GM19193 (cell line): ENCODE measurements around the gene MMP28.

Source experiments
- POLR2A ChIP-seq: IDR thresholded peaks from 4 replicates; pipeline ENCODE4 v1.6.1; 2011; ENCODE audit not compliant: insufficient read depth, insufficient read length; ENCODE audit errors: extremely low read depth

The MMP28 gene

GRCh38 chr17:35743626-35744328, 51.7 kb downstream of the MMP28 start:
- TF ChIP-seq POLR2A, result no peak

GRCh38 chr17:35742896-35743477, 52.5 kb downstream of the MMP28 start:
- TF ChIP-seq POLR2A, result no peak

- TF ChIP-seq POLR2A, result no peak
These were observed 52.9 kb downstream of the MMP28 start for GRCh38 chr17:35742496-35742895.

GRCh38 chr17:35740997-35741931, 54.2 kb downstream of the MMP28 start:
- TF ChIP-seq POLR2A, result no peak

GRCh38 chr17:35740216-35740615, 55.2 kb downstream of the MMP28 start:
- TF ChIP-seq POLR2A, result no peak

GRCh38 chr17:35738519-35739133, 56.8 kb downstream of the MMP28 start:
- TF ChIP-seq POLR2A, result no peak

- no peak for TF ChIP-seq POLR2A
These were observed 59.2 kb downstream of the MMP28 start for GRCh38 chr17:35736236-35736635.

- TF ChIP-seq POLR2A, result no peak
These were observed 60.2 kb downstream of the MMP28 start for GRCh38 chr17:35735036-35735805.

- TF ChIP-seq POLR2A, result no peak
These were observed 61.0 kb downstream of the MMP28 start for GRCh38 chr17:35734396-35734795.

GRCh38 chr17:35733366-35733765, 62.1 kb downstream of the MMP28 start:
- TF ChIP-seq POLR2A, result no peak

- no peak for TF ChIP-seq POLR2A
These were observed 62.7 kb downstream of the MMP28 start for GRCh38 chr17:35732806-35733136.

- TF ChIP-seq POLR2A, result no peak
These were observed 63.3 kb downstream of the MMP28 start for GRCh38 chr17:35731917-35732805.

GRCh38 chr17:35731239-35731916, 64.1 kb downstream of the MMP28 start, which contains the start of gene RASL10B:
RASL10B (plus strand) TSS chr17:35731639; CDS start chr17:35735185, 3,546 bp downstream.
- TF ChIP-seq POLR2A, result no peak
